GM23338 (cell line): Measurements from ENCODE around the gene ZNF557.
"Not testable (repeated sequence)": the region's sequence is repeated elsewhere in the genome, so short reads cannot be mapped to it uniquely, and the experiment has no call there.

Source experiments
- CREB1 ChIP-seq: fragments of 250-450 bp; sonication (Bioruptor Pico); IDR thresholded peaks from 2 replicates; pipeline ENCODE4 v1.5.0; 2020; ENCODE audit warnings: low read depth, mild to moderate bottlenecking, moderate library complexity
- CTCF ChIP-seq, 2 experiments: fragments of 200-600 bp in 1 of 2; sonication (generic) in 1 of 2; conservative IDR thresholded peaks; 2 replicates each; pipeline versions ENCODE4 v1.5.1 to v1.6.1; 2016 to 2017; ENCODE audit warnings: antibody characterized with exemption in 2 of 2, low read depth in 2 of 2, mild to moderate bottlenecking in 2 of 2, moderate library complexity in 1 of 2
- ETS1 ChIP-seq: IDR thresholded peaks from 2 replicates; pipeline ENCODE4 v1.6.1; 2016; ENCODE audit warnings: antibody characterized with exemption
- EZH2 ChIP-seq: fragments of 200-600 bp; sonication (generic); IDR thresholded peaks from one replicate; pipeline ENCODE4 v1.8.0; 2017; ENCODE audit warnings: antibody characterized with exemption, mild to moderate bottlenecking, low read depth; ENCODE audit not compliant: unreplicated experiment
- EZH2phosphoT487 ChIP-seq: fragments of 200-600 bp; sonication (generic); IDR thresholded peaks from one replicate; pipeline ENCODE4 v1.8.1; 2018; ENCODE audit warnings: antibody characterized with exemption; ENCODE audit not compliant: unreplicated experiment
- JUNB ChIP-seq: IDR thresholded peaks from one replicate; pipeline ENCODE4 v1.6.1; 2016; ENCODE audit warnings: antibody characterized with exemption; ENCODE audit not compliant: unreplicated experiment
- POLR2AphosphoS5 ChIP-seq: IDR thresholded peaks from 2 replicates; pipeline ENCODE4 v1.6.1; 2016; ENCODE audit warnings: antibody characterized with exemption, low read depth
- ZNF331 ChIP-seq: fragments of 250-450 bp; sonication (Bioruptor Pico); IDR thresholded peaks from 2 replicates; pipeline ENCODE4 v1.5.0; 2020; ENCODE audit warnings: low read depth, mild to moderate bottlenecking, moderate library complexity
- TF ChIP-seq, protein P1 (sequence below): IDR thresholded peaks from one replicate; pipeline ENCODE4 v1.6.1; 2018; ENCODE audit warnings: antibody characterized with exemption; ENCODE audit not compliant: unreplicated experiment
- TF ChIP-seq, protein P2 (sequence below): fragments of 250-450 bp; sonication (Bioruptor Pico); IDR thresholded peaks from 2 replicates; pipeline ENCODE4 v1.5.0; 2020; ENCODE audit warnings: mild to moderate bottlenecking, moderate library complexity

GRCh38 chr19:7021331-7021730 is 48.2 kb upstream of the ZNF557 start, which contains the start of gene MBD3L2B:
- TF ChIP-seq ETS1; POLR2AphosphoS5; CTCF (conservative IDR thresholded peaks at IDR 0.05; ENCODE audit: low read depth in 2 of 2); EZH2; EZH2phosphoT487; JUNB; CREB1 (CRISPR knock-in tag); ZNF331 (CRISPR knock-in tag): not testable (repeated sequence)
- TF ChIP-seq, protein P1, sequence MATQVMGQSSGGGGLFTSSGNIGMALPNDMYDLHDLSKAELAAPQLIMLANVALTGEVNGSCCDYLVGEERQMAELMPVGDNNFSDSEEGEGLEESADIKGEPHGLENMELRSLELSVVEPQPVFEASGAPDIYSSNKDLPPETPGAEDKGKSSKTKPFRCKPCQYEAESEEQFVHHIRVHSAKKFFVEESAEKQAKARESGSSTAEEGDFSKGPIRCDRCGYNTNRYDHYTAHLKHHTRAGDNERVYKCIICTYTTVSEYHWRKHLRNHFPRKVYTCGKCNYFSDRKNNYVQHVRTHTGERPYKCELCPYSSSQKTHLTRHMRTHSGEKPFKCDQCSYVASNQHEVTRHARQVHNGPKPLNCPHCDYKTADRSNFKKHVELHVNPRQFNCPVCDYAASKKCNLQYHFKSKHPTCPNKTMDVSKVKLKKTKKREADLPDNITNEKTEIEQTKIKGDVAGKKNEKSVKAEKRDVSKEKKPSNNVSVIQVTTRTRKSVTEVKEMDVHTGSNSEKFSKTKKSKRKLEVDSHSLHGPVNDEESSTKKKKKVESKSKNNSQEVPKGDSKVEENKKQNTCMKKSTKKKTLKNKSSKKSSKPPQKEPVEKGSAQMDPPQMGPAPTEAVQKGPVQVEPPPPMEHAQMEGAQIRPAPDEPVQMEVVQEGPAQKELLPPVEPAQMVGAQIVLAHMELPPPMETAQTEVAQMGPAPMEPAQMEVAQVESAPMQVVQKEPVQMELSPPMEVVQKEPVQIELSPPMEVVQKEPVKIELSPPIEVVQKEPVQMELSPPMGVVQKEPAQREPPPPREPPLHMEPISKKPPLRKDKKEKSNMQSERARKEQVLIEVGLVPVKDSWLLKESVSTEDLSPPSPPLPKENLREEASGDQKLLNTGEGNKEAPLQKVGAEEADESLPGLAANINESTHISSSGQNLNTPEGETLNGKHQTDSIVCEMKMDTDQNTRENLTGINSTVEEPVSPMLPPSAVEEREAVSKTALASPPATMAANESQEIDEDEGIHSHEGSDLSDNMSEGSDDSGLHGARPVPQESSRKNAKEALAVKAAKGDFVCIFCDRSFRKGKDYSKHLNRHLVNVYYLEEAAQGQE = not testable (repeated sequence)
- TF ChIP-seq, protein P2, sequence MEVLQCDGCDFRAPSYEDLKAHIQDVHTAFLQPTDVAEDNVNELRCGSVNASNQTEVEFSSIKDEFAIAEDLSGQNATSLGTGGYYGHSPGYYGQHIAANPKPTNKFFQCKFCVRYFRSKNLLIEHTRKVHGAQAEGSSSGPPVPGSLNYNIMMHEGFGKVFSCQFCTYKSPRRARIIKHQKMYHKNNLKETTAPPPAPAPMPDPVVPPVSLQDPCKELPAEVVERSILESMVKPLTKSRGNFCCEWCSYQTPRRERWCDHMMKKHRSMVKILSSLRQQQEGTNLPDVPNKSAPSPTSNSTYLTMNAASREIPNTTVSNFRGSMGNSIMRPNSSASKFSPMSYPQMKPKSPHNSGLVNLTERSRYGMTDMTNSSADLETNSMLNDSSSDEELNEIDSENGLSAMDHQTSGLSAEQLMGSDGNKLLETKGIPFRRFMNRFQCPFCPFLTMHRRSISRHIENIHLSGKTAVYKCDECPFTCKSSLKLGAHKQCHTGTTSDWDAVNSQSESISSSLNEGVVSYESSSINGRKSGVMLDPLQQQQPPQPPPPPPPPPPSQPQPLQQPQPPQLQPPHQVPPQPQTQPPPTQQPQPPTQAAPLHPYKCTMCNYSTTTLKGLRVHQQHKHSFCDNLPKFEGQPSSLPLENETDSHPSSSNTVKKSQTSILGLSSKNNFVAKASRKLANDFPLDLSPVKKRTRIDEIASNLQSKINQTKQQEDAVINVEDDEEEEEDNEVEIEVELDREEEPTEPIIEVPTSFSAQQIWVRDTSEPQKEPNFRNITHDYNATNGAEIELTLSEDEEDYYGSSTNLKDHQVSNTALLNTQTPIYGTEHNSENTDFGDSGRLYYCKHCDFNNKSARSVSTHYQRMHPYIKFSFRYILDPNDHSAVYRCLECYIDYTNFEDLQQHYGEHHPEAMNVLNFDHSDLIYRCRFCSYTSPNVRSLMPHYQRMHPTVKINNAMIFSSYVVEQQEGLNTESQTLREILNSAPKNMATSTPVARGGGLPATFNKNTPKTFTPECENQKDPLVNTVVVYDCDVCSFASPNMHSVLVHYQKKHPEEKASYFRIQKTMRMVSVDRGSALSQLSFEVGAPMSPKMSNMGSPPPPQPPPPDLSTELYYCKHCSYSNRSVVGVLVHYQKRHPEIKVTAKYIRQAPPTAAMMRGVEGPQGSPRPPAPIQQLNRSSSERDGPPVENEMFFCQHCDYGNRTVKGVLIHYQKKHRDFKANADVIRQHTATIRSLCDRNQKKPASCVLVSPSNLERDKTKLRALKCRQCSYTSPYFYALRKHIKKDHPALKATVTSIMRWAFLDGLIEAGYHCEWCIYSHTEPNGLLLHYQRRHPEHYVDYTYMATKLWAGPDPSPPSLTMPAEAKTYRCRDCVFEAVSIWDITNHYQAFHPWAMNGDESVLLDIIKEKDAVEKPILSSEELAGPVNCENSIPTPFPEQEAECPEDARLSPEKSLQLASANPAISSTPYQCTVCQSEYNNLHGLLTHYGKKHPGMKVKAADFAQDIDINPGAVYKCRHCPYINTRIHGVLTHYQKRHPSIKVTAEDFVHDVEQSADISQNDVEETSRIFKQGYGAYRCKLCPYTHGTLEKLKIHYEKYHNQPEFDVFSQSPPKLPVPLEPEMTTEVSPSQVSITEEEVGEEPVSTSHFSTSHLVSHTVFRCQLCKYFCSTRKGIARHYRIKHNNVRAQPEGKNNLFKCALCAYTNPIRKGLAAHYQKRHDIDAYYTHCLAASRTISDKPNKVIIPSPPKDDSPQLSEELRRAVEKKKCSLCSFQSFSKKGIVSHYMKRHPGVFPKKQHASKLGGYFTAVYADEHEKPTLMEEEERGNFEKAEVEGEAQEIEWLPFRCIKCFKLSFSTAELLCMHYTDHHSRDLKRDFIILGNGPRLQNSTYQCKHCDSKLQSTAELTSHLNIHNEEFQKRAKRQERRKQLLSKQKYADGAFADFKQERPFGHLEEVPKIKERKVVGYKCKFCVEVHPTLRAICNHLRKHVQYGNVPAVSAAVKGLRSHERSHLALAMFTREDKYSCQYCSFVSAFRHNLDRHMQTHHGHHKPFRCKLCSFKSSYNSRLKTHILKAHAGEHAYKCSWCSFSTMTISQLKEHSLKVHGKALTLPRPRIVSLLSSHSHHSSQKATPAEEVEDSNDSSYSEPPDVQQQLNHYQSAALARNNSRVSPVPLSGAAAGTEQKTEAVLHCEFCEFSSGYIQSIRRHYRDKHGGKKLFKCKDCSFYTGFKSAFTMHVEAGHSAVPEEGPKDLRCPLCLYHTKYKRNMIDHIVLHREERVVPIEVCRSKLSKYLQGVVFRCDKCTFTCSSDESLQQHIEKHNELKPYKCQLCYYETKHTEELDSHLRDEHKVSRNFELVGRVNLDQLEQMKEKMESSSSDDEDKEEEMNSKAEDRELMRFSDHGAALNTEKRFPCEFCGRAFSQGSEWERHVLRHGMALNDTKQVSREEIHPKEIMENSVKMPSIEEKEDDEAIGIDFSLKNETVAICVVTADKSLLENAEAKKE (CRISPR knock-in tag) = not testable (repeated sequence)
